Skeletal muscle tissue (tissue), 4 donors: Measurements from ENCODE around the gene USP50. TPM values are rescaled to one million over a fixed set of nuclear protein-coding genes. Genes with fewer than 3 reads are reported as not detected.
"Not testable (repeated sequence)": the region's sequence is repeated elsewhere in the genome, so short reads cannot be mapped to it uniquely, and the experiment has no call there.

Source experiments
- H3K27ac ChIP-seq: one replicate; pipeline ENCODE4 v1.7.0; 2013; ENCODE audit warnings: mild to moderate bottlenecking, low read depth, low read length, inconsistent platforms
- H3K27me3 ChIP-seq, 3 donors: one replicate each; pipeline ENCODE4 v1.7.0; 2013; ENCODE audit warnings: low read length in 3 of 3; ENCODE audit not compliant: control insufficient read depth in 3 of 3, insufficient read depth in 3 of 3
- H3K36me3 ChIP-seq, 3 donors: one replicate each; pipeline ENCODE4 v1.7.0; 2013; ENCODE audit warnings: low read length in 3 of 3; ENCODE audit not compliant: control insufficient read depth in 3 of 3, insufficient read depth in 3 of 3
- H3K4me1 ChIP-seq, 3 donors: one replicate each; pipeline ENCODE4 v1.7.0; 2013; ENCODE audit warnings: low read length in 3 of 3, mild to moderate bottlenecking in 3 of 3; ENCODE audit not compliant: control insufficient read depth in 3 of 3, insufficient read depth in 3 of 3
- H3K4me3 ChIP-seq, 3 donors: one replicate each; pipeline ENCODE4 v1.7.0; 2013; ENCODE audit warnings: low read length in 3 of 3
- H3K9ac ChIP-seq, 3 donors: one replicate each; pipeline ENCODE4 v1.7.0; 2013; ENCODE audit warnings: low read length in 3 of 3, mild to moderate bottlenecking in 3 of 3, moderate library complexity in 2 of 3, low read depth in 1 of 3
- H3K9me3 ChIP-seq, 3 donors: one replicate each; pipeline ENCODE4 v1.7.0; 2013; ENCODE audit warnings: low read length in 3 of 3; ENCODE audit not compliant: control insufficient read depth in 3 of 3
- total RNA-seq: library from RNA; depleted of rRNA; stranded (reverse); fragments of >200 nt; gene quantifications from one replicate; pipeline ENCODE4 v1.2.3, GENCODE V29; 2014
- donor health status: Osteomylitis.

Gene USP50
- not detected for total RNA-seq

- no peak within 1 kb of the TSS for H3K9ac ChIP-seq
- H3K4me1 ChIP-seq = no peaks in the 10 kb centered on the region
- no peaks in the 10 kb centered on the region for H3K27me3 ChIP-seq
- no peak within 1 kb of the TSS for H3K27ac ChIP-seq
- H3K4me3 ChIP-seq = no peak within 1 kb of the TSS
- H3K36me3 ChIP-seq = no peaks in the 10 kb centered on the region
- no peaks in the 10 kb centered on the region for H3K9me3 ChIP-seq
Observed at GRCh38 chr15:50546566-50546965, at the start of gene USP50. Gene USP50 (minus strand): TSS chr15:50546666. CDS start chr15:50546525, 141 bp downstream.

- Histone ChIP-seq H3K4me3 (no peak overlapping the region), H3K27me3 (no peaks in the 10 kb centered on the region), H3K36me3 (peaks cover 16 to 48% (median 37%) of the 10 kb centered on the region in 3 donors), H3K9ac (no peak overlapping the region), H3K27ac (no peak overlapping the region), H3K4me1 (no peaks in the 10 kb centered on the region), H3K9me3 (no peaks in the 10 kb centered on the region)
Observed at GRCh38 chr15:50594311-50594710, 47.8 kb upstream of the USP50 start.

- no peak overlapping the region for H3K9ac ChIP-seq
- peaks cover 16 to 48% (median 39%) of the 10 kb centered on the region in 3 donors for H3K36me3 ChIP-seq
- no peak overlapping the region for H3K4me3 ChIP-seq
- H3K27me3 ChIP-seq = no peaks in the 10 kb centered on the region
- no peaks in the 10 kb centered on the region for H3K9me3 ChIP-seq
- H3K27ac ChIP-seq = no peak overlapping the region
- no peaks in the 10 kb centered on the region for H3K4me1 ChIP-seq
Observed at GRCh38 chr15:50593761-50594160, 47.3 kb upstream of the USP50 start.

- H3K9ac ChIP-seq = no peak overlapping the region
- H3K9me3 ChIP-seq = no peaks in the 10 kb centered on the region
- H3K36me3 ChIP-seq = peaks cover 13 to 58% (median 47%) of the 10 kb centered on the region in 3 donors
- H3K4me3 ChIP-seq = no peak overlapping the region
- no peak overlapping the region for H3K27ac ChIP-seq
- H3K27me3 ChIP-seq = no peaks in the 10 kb centered on the region
- no peaks in the 10 kb centered on the region for H3K4me1 ChIP-seq
Observed at GRCh38 chr15:50590288-50590687, 43.8 kb upstream of the USP50 start.

GRCh38 chr15:50577492-50577891 is 31.0 kb upstream of the USP50 start:
- Histone ChIP-seq H3K36me3 (peaks cover 5 to 53% (median 49%) of the 10 kb centered on the region in 3 donors), H3K27ac (no peak overlapping the region), H3K4me1 (no peaks in the 10 kb centered on the region), H3K9me3 (no peaks in the 10 kb centered on the region), H3K4me3 (no peak overlapping the region), H3K9ac (no peak overlapping the region), H3K27me3 (no peaks in the 10 kb centered on the region)

GRCh38 chr15:50576166-50576565 is 29.7 kb upstream of the USP50 start:
- Histone ChIP-seq H3K27ac (no peak overlapping the region), H3K36me3 (peaks cover 5 to 55% (median 50%) of the 10 kb centered on the region in 3 donors), H3K4me1 (no peaks in the 10 kb centered on the region), H3K27me3 (no peaks in the 10 kb centered on the region), H3K9me3 (no peaks in the 10 kb centered on the region), H3K9ac (no peak overlapping the region), H3K4me3 (no peak overlapping the region)

- H3K36me3 ChIP-seq = peaks cover 5 to 58% (median 52%) of the 10 kb centered on the region in 3 donors
- H3K9ac ChIP-seq, H3K27me3 ChIP-seq, H3K4me3 ChIP-seq, H3K9me3 ChIP-seq, H3K27ac ChIP-seq, H3K4me1 ChIP-seq: not testable (repeated sequence)
Observed at GRCh38 chr15:50573842-50574241, 27.4 kb upstream of the USP50 start.

- no peak overlapping the region for H3K27ac ChIP-seq
- H3K36me3 ChIP-seq = peaks cover 11 to 20% (median 20%) of the 10 kb centered on the region in 3 donors
- no peak overlapping the region for H3K4me3 ChIP-seq
- no peaks in the 10 kb centered on the region for H3K9me3 ChIP-seq
- no peak overlapping the region for H3K9ac ChIP-seq
- no peaks in the 10 kb centered on the region for H3K4me1 ChIP-seq
- H3K27me3 ChIP-seq = no peaks in the 10 kb centered on the region
Observed at GRCh38 chr15:50563756-50564155, 17.3 kb upstream of the USP50 start.

- Histone ChIP-seq H3K9ac (no peak overlapping the region), H3K36me3 (peaks cover 11 to 17% (median 14%) of the 10 kb centered on the region in 3 donors), H3K9me3 (no peaks in the 10 kb centered on the region), H3K27ac (no peak overlapping the region), H3K27me3 (no peaks in the 10 kb centered on the region), H3K4me1 (no peaks in the 10 kb centered on the region), H3K4me3 (no peak overlapping the region)
Observed at GRCh38 chr15:50562735-50563640, 16.5 kb upstream of the USP50 start.

GRCh38 chr15:50558012-50558411 is 11.5 kb upstream of the USP50 start:
- no peak overlapping the region for H3K27ac ChIP-seq
- no peaks in the 10 kb centered on the region for H3K9me3 ChIP-seq
- no peaks in the 10 kb centered on the region for H3K4me1 ChIP-seq
- H3K36me3 ChIP-seq = peaks cover 7 to 14% (median 8%) of the 10 kb centered on the region in 3 donors
- H3K4me3 ChIP-seq = no peak overlapping the region
- no peaks in the 10 kb centered on the region for H3K27me3 ChIP-seq
- H3K9ac ChIP-seq = no peak overlapping the region
